ENCODE data around the gene ENC1. TPM values are rescaled to one million over a fixed set of nuclear protein-coding genes. Genes with fewer than 3 reads are reported as not detected.

ENC1 gene
- total RNA-seq, 1 donor from 2014 or later, result 363 TPM

- H3K4me2 ChIP-seq (ENCODE audit: low read length), result peak overlapping the region; percentile 85
- DNase-seq (ENCODE audit: low read depth) (no peak), FAIRE-seq (no peak)
- peaks cover 47% of the 10 kb centered on the region for H3K36me3 Mint-ChIP-seq (ENCODE audit: low read depth, unreplicated experiment)
- peaks cover 86% of the 10 kb centered on the region for H4K20me1 ChIP-seq (ENCODE audit: insufficient read depth, low read length)
- no peaks in the 10 kb centered on the region for H3K9me3 ChIP-seq (ENCODE audit: insufficient read depth, low read depth, low read length)
- H3K27me3 Mint-ChIP-seq (ENCODE audit: low read depth, unreplicated experiment), result no peaks in the 10 kb centered on the region
- H3K27ac ChIP-seq (ENCODE audit: low read depth, low read length), result no peak overlapping the region
- no peak overlapping the region for H3K4me3 ChIP-seq (ENCODE audit: insufficient read depth, low read depth, low read length)
- H3K4me1 ChIP-seq (ENCODE audit: insufficient read depth, low read length), result peaks cover 73% of the 10 kb centered on the region
- no peaks in the 10 kb centered on the region for H3K9me3 Mint-ChIP-seq (ENCODE audit: unreplicated experiment)
- peak overlapping the region; percentile 56 for H3K27ac Mint-ChIP-seq (ENCODE audit: unreplicated experiment)
- no peak overlapping the region for H3K9ac ChIP-seq (ENCODE audit: low read length)
- peak overlapping the region; percentile 91 for H3K4me3 Mint-ChIP-seq (ENCODE audit: unreplicated experiment)
- H3K36me3 ChIP-seq (ENCODE audit: insufficient read depth, low read length), result peaks cover 46% of the 10 kb centered on the region
- H2AFZ ChIP-seq (ENCODE audit: low read depth, low read length), result no peak overlapping the region
- H3K79me2 ChIP-seq (ENCODE audit: insufficient read depth, low read length), result peaks cover 82% of the 10 kb centered on the region
- no peaks in the 10 kb centered on the region for H3K27me3 ChIP-seq (ENCODE audit: insufficient read depth, low read length)
- no peak for TF ChIP-seq EZH2 (IDR thresholded peaks at IDR 0.05; ENCODE audit: insufficient read depth, low read length)
- no peak for TF ChIP-seq CTCF (IDR thresholded peaks at IDR 0.05; ENCODE audit: insufficient read depth, low read depth, low read length)
- peaks cover 55% of the 10 kb centered on the region for H3K4me1 Mint-ChIP-seq (ENCODE audit: low read depth, unreplicated experiment)
Measured at GRCh38 chr5:74634611-74635286, 5.8 kb downstream of the ENC1 start.

DNA sequence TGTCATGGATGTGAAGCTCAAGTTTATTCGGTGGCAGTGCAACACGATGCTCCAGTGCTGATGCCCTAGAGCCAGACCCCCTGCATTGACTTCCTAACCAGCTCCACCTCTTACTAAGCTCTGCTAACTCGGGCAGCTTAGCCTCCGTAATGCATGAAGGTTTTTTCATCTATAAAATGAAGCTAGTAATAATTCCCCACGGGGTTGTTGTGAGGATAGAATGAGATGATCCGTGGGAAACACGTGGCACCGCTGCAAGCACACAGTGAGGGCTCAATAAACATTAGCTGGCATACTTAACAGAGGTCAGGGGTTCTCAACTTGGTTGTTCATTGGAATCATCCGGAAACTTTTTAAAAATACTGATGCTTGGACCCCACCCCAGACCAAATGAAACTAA is 6.8 kb downstream of the ENC1 start:
- Histone ChIP-seq H3K4me2 (ENCODE audit: low read length) (peak overlapping the region; percentile 81), H3K79me2 (ENCODE audit: insufficient read depth, low read length) (peaks cover 82% of the 10 kb centered on the region), H3K9ac (ENCODE audit: low read length) (peak overlapping the region; percentile 41), H3K27me3 (ENCODE audit: insufficient read depth, low read length) (no peaks in the 10 kb centered on the region), H3K4me1 (ENCODE audit: insufficient read depth, low read length) (peaks cover 80% of the 10 kb centered on the region), H3K36me3 (ENCODE audit: insufficient read depth, low read length) (peaks cover 57% of the 10 kb centered on the region), H4K20me1 (ENCODE audit: insufficient read depth, low read length) (peaks cover 76% of the 10 kb centered on the region), H3K9me3 (ENCODE audit: insufficient read depth, low read depth, low read length) (no peaks in the 10 kb centered on the region), H3K27ac (ENCODE audit: low read depth, low read length) (peak overlapping the region; percentile 98), H3K4me3 (ENCODE audit: insufficient read depth, low read depth, low read length) (peak overlapping the region; percentile 39), H2AFZ (ENCODE audit: low read depth, low read length) (no peak overlapping the region)
- Mint-ChIP-seq H3K36me3 (ENCODE audit: low read depth, unreplicated experiment) (peaks cover 40% of the 10 kb centered on the region), H3K27me3 (ENCODE audit: low read depth, unreplicated experiment) (no peaks in the 10 kb centered on the region), H3K9me3 (ENCODE audit: unreplicated experiment) (no peaks in the 10 kb centered on the region), H3K4me1 (ENCODE audit: low read depth, unreplicated experiment) (peaks cover 64% of the 10 kb centered on the region), H3K27ac (ENCODE audit: unreplicated experiment) (peak overlapping the region; percentile 56), H3K4me3 (ENCODE audit: unreplicated experiment) (peak overlapping the region; percentile 91)
- TF ChIP-seq EZH2 (IDR thresholded peaks at IDR 0.05; ENCODE audit: insufficient read depth, low read length) (no peak), CTCF (IDR thresholded peaks at IDR 0.05; ENCODE audit: insufficient read depth, low read depth, low read length) (no peak)
- DNase-seq (ENCODE audit: low read depth) (no peak), FAIRE-seq (no peak)

DNA sequence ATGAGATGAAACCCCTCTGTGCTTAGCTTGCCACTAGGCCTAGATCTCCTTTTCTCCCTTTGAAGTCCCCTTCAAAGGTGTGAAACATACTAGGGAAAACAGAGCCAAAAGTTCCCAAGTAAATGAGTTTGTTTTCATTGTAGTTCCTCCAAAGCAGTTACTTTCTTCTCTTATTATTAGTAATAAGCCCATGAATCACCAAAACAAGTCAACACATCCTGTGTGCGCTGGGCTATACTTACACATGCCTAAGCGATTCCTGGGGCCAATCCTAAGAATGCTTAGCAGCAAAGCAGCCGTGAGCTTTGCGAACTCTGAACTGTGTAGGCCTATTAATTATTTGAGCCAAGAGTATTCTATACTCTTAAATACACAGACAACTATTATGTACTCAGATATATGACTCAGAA is 7.6 kb downstream of the ENC1 start:
- Histone ChIP-seq H3K36me3 (ENCODE audit: insufficient read depth, low read length) (peaks cover 64% of the 10 kb centered on the region), H3K4me2 (ENCODE audit: low read length) (peak overlapping the region; percentile 81)
- peaks cover 42% of the 10 kb centered on the region for H3K36me3 Mint-ChIP-seq (ENCODE audit: low read depth, unreplicated experiment)

More for the DNA sequence above, 7.6 kb downstream of the ENC1 start:
- peak overlapping the region; percentile 91 for H3K4me3 Mint-ChIP-seq (ENCODE audit: unreplicated experiment)
- H3K9me3 Mint-ChIP-seq (ENCODE audit: unreplicated experiment), result no peaks in the 10 kb centered on the region
- peak overlapping the region; percentile 98 for H3K27ac ChIP-seq (ENCODE audit: low read depth, low read length)
- no peak overlapping the region for H2AFZ ChIP-seq (ENCODE audit: low read depth, low read length)
- peaks cover 72% of the 10 kb centered on the region for H3K4me1 Mint-ChIP-seq (ENCODE audit: low read depth, unreplicated experiment)
- no peaks in the 10 kb centered on the region for H3K27me3 Mint-ChIP-seq (ENCODE audit: low read depth, unreplicated experiment)
- peaks cover 82% of the 10 kb centered on the region for H3K79me2 ChIP-seq (ENCODE audit: insufficient read depth, low read length)
- DNase-seq (ENCODE audit: low read depth) (peak; percentile 85), FAIRE-seq (no peak)
- H4K20me1 ChIP-seq (ENCODE audit: insufficient read depth, low read length), result peaks cover 74% of the 10 kb centered on the region
- TF ChIP-seq EZH2 (IDR thresholded peaks at IDR 0.05; ENCODE audit: insufficient read depth, low read length) (no peak), CTCF (IDR thresholded peaks at IDR 0.05; ENCODE audit: insufficient read depth, low read depth, low read length) (no peak)
- peaks cover 87% of the 10 kb centered on the region for H3K4me1 ChIP-seq (ENCODE audit: insufficient read depth, low read length)
- H3K4me3 ChIP-seq (ENCODE audit: insufficient read depth, low read depth, low read length), result peak overlapping the region; percentile 39
- H3K9me3 ChIP-seq (ENCODE audit: insufficient read depth, low read depth, low read length), result no peaks in the 10 kb centered on the region
- H3K27me3 ChIP-seq (ENCODE audit: insufficient read depth, low read length), result no peaks in the 10 kb centered on the region
- H3K9ac ChIP-seq (ENCODE audit: low read length), result peak overlapping the region; percentile 81
- peak overlapping the region; percentile 58 for H3K27ac Mint-ChIP-seq (ENCODE audit: unreplicated experiment)
